ENCODE data around the gene ERVH48-1. TPM values are rescaled to one million over a fixed set of nuclear protein-coding genes. Genes with fewer than 3 reads are reported as not detected.
A peak's percentile ranks its signal among the peaks of the same experiment; 100 is the strongest.
"Not testable (repeated sequence)": the region's sequence is repeated elsewhere in the genome, so short reads cannot be mapped to it uniquely, and the experiment has no call there.

The ERVH48-1 gene
- polyA plus RNA-seq, 2 of the 4 experiments (the other 2 are of a cell fraction): not detected

- CTCF ChIA-PET: no interaction called here
- peaks cover 15% of the 10 kb centered on the region for H3K4me1 ChIP-seq
Observed at GRCh38 chr21:42942244-42942643, 16.8 kb upstream of the ERVH48-1 start.

GRCh38 chr21:42941696-42942085 lies 16.3 kb upstream of the ERVH48-1 start:
- no peak for FAIRE-seq
- TF ChIP-seq ZC3H11A (IDR thresholded peaks at IDR 0.05) (no peak), HMGXB4 (CRISPR knock-in tag; IDR thresholded peaks at IDR 0.05; ENCODE audit: borderline replicate concordance) (no peak), NFE2L2 (conservative IDR thresholded peaks at IDR 0.05; ENCODE audit: low read length) (no peak), NPAS2 (CRISPR knock-in tag; IDR thresholded peaks at IDR 0.05; ENCODE audit: borderline replicate concordance) (no peak), HDAC2 (IDR thresholded peaks at IDR 0.05) (no peak), ZFP36 (IDR thresholded peaks at IDR 0.05; ENCODE audit: borderline replicate concordance, partially characterized antibody) (no peak), HOXB5 (CRISPR knock-in tag; IDR thresholded peaks at IDR 0.05) (no peak), RCOR1 (IDR thresholded peaks at IDR 0.05; ENCODE audit: low read depth, low read length) (no peak)
- ATAC-seq: no peak
- no peak overlapping the region for H3K27ac ChIP-seq
- H3K9me3 ChIP-seq: no peaks in the 10 kb centered on the region
- ChIA-PET POLR2A (no interaction called here), CTCF (no interaction called here)
- no peak overlapping the region for H3K4me3 ChIP-seq
- no peak for DNase-seq (ENCODE audit: low read depth in 1 of 2, low spot score in 1 of 2)
- H3K4me2 ChIP-seq: no peak overlapping the region
- WGBS (ENCODE audit: missing lambda C conversion rate): 90% methylated on average over 6 of the region's 6 CpGs
- H3K4me1 ChIP-seq: peaks cover 15% of the 10 kb centered on the region

More at GRCh38 chr21:42942244-42942643, 16.8 kb upstream of the ERVH48-1 start:
- 68% methylated on average over 6 of the region's 6 CpGs for WGBS (ENCODE audit: missing lambda C conversion rate)
- DNase-seq (ENCODE audit: low read depth in 1 of 2, low spot score in 1 of 2): no peak
- POLR2A ChIA-PET: no interaction called here
- H3K27ac ChIP-seq: no peak overlapping the region
- TF ChIP-seq ESRRA (IDR thresholded peaks at IDR 0.05; ENCODE audit: borderline replicate concordance, low read length) (no peak), MAFK (IDR thresholded peaks at IDR 0.05; ENCODE audit: partially characterized antibody) (no peak), EHMT2 (IDR thresholded peaks at IDR 0.05; ENCODE audit: low read depth) (no peak), JUN (IDR thresholded peaks at IDR 0.05) (no peak)
- no peak overlapping the region for H3K4me3 ChIP-seq
- FAIRE-seq: no peak
- H3K4me2 ChIP-seq: no peak overlapping the region
- ATAC-seq: no peak
- H3K9me3 ChIP-seq: no peaks in the 10 kb centered on the region

GRCh38 chr21:42939582-42940413 lies 14.4 kb upstream of the ERVH48-1 start:
- 36% methylated on average over 15 of the region's 16 CpGs for whole genome bisulfite sequencing (ENCODE audit: missing lambda C conversion rate)
- peak; percentile 59 to 76 for DNase-seq (ENCODE audit: low read depth in 1 of 2, low spot score in 1 of 2)
- TF ChIP-seq TFCP2L1 (CRISPR knock-in tag; IDR thresholded peaks at IDR 0.05) (no peak), JUNB (IDR thresholded peaks at IDR 0.05) (peak; percentile 27; the same call in 1 of the 2 replicates), HES2 (IDR thresholded peaks at IDR 0.05) (peak; percentile 51; the same call in 1 of the 2 replicates), HOXA7 (CRISPR knock-in tag; IDR thresholded peaks at IDR 0.05) (no peak), CEBPB (IDR thresholded peaks at IDR 0.05) (peak; percentile 81 to 92; a peak in 3 of 4 replicates), FOSL2 (IDR thresholded peaks at IDR 0.05) (0 out of 2 replicates have a peak, but pooled peaks have one; percentile 20), FOSL2 (CRISPR knock-in tag; IDR thresholded peaks at IDR 0.05) (peak; percentile 63), BHLHE40 (IDR thresholded peaks at IDR 0.05; ENCODE audit: low read depth, low read length) (no peak), MAX (IDR thresholded peaks at IDR 0.05) (no peak)
- TF ChIP-seq, protein P1, sequence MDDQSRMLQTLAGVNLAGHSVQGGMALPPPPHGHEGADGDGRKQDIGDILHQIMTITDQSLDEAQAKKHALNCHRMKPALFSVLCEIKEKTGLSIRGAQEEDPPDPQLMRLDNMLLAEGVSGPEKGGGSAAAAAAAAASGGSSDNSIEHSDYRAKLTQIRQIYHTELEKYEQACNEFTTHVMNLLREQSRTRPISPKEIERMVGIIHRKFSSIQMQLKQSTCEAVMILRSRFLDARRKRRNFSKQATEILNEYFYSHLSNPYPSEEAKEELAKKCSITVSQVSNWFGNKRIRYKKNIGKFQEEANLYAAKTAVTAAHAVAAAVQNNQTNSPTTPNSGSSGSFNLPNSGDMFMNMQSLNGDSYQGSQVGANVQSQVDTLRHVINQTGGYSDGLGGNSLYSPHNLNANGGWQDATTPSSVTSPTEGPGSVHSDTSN (IDR thresholded peaks at IDR 0.05): no peak
- Histone ChIP-seq H3K27ac (peak overlapping the region; percentile 12 to 69; a peak in 3 of 6 replicates), H3K4me1 (peaks cover 15% of the 10 kb centered on the region), H3K9me3 (no peaks in the 10 kb centered on the region), H3K4me2 (peak overlapping the region; percentile 74), H3K4me3 (no peak overlapping the region)
- FAIRE-seq: no peak
- peak; percentile 93 to 100 for ATAC-seq
- ChIA-PET POLR2A (interaction anchor here (0.6 kb wide), 1 partner anchor 11 kb away, joined by 5 read pairs; no protein-coding TSS in a partner anchor), CTCF (no interaction called here)

GRCh38 chr21:42938606-42938995 lies 13.2 kb upstream of the ERVH48-1 start:
- POLR2A ChIA-PET; FAIRE-seq; ATAC-seq; DNase-seq (ENCODE audit: low read depth in 1 of 2, low spot score in 1 of 2); H3K27ac ChIP-seq; H3K4me3 ChIP-seq; H3K4me2 ChIP-seq; H3K9me3 ChIP-seq; CTCF ChIA-PET: not testable (repeated sequence)
- peaks cover 15% of the 10 kb centered on the region for H3K4me1 ChIP-seq
- 88% methylated on average over 6 of the region's 6 CpGs for WGBS (ENCODE audit: missing lambda C conversion rate)
